Muscle of leg (tissue), 11 donors: ENCODE data around the gene SH3RF3. TPM values are rescaled to one million over a fixed set of nuclear protein-coding genes. Genes with fewer than 3 reads are reported as not detected.
A peak's percentile ranks its signal among the peaks of the same experiment; 100 is the strongest.

Source experiments
- DNase-seq: peaks from one replicate; pipeline ENCODE4 v3.0.0; 2013
- H3K27ac ChIP-seq: one replicate; pipeline ENCODE4 v1.5.1; 2013; ENCODE audit warnings: mild to moderate bottlenecking, low read length, control low read depth
- H3K27me3 ChIP-seq: one replicate; pipeline ENCODE4 v1.6.1; 2013; ENCODE audit warnings: low read length; ENCODE audit not compliant: control insufficient read depth, insufficient read depth
- H3K36me3 ChIP-seq: one replicate; pipeline ENCODE4 v1.6.1; 2013; ENCODE audit warnings: low read length; ENCODE audit not compliant: control insufficient read depth, insufficient read depth
- H3K4me1 ChIP-seq: one replicate; pipeline ENCODE4 v1.6.1; 2013; ENCODE audit warnings: low read length; ENCODE audit not compliant: control insufficient read depth, insufficient read depth
- H3K4me3 ChIP-seq: one replicate; pipeline ENCODE4 v1.5.1; 2013; ENCODE audit warnings: low read length, control low read depth
- H3K9me3 ChIP-seq: replicated peaks from 2 replicates; pipeline ENCODE4 v1.6.1; 2013; ENCODE audit warnings: low read depth, low read length; ENCODE audit not compliant: control insufficient read depth
- WGBS: methylation state at CpG from one replicate; pipeline ENCODE4 v1.1.5; 2013; ENCODE audit warnings: missing lambda C conversion rate; ENCODE audit not compliant: insufficient coverage; 5-methylcytosine and 5-hydroxymethylcytosine counted together
- polyA plus RNA-seq, 8 donors: library from polyadenylated mRNA; unstranded; fragments of 120-200 nt; gene quantifications; one replicate each; pipeline versions ENCODE4 v1.2.1 to v1.2.3, GENCODE V29; 2013; ENCODE audit warnings: inconsistent platforms in 1 of 8, low replicate concordance in 1 of 8; ENCODE audit not compliant: insufficient read length in 8 of 8, insufficient read depth in 1 of 8
- total RNA-seq: library from RNA; stranded (reverse); fragments of 120-200 nt; gene quantifications from one replicate; pipeline ENCODE4 v1.2.4, GENCODE V29; 2013

The SH3RF3 gene
- total and polyA plus RNA-seq, 9 donors: 2.7 to 6.8 (median 4.7) TPM

DNA sequence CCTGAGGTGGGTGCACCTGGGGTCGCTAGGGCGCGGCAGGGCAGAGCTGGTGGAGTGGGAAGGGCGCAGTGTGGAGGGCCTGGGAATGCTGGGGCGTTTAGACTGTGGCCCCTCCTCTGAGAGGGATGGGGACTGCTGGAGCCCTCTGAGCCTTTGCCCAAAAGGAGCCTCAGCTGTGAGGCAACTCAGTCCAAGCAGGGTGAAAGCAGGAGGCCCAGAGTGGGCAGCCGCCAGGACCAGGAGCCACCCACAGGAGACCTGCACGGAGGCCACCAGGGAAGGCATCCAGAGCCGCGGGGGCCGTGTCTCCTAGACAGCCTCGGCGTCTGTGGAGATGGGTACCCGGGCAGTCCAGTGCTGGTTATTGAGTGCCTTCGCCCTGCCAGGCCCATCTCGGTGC, 369.9 kb downstream of the SH3RF3 start:
- Histone ChIP-seq H3K4me1 (peaks cover 63% of the 10 kb centered on the region), H3K27ac (no peak overlapping the region), H3K4me3 (no peak overlapping the region), H3K27me3 (no peaks in the 10 kb centered on the region), H3K36me3 (no peaks in the 10 kb centered on the region), H3K9me3 (no peaks in the 10 kb centered on the region)
- 74% methylated on average over 12 of the region's 15 CpGs for WGBS
- no peak for DNase-seq

DNA sequence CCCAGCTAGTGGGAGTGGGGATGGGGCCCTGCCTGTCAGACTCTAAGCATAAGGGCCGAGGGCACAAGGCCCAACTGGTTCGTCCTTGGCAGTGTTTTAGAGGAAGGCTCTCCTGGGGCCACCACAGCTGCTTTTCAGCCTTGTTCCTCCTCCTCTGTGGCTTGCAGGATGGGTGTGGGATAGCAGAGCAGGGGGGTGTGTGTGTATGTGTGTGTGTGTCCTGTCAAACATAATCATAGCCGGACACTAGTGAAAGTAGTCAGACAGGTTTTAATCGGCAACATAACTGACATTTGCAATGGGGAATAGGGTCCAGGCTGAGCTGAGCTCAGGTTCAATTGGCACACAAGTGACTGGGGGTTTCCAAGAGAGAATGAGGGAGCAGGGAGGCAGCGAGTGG, 370.6 kb downstream of the SH3RF3 start:
- Histone ChIP-seq H3K27ac (no peak overlapping the region), H3K9me3 (no peaks in the 10 kb centered on the region), H3K4me1 (peaks cover 58% of the 10 kb centered on the region), H3K27me3 (peaks cover 2% of the 10 kb centered on the region), H3K4me3 (no peak overlapping the region), H3K36me3 (no peaks in the 10 kb centered on the region)
- 7% methylated on average over 4 of the region's 5 CpGs for WGBS
- DNase-seq: peak; percentile 76

GRCh38 chr2:109500910-109501309, 371.9 kb downstream of the SH3RF3 start:
- Histone ChIP-seq H3K9me3 (peaks cover 5% of the 10 kb centered on the region), H3K27me3 (peaks cover 4% of the 10 kb centered on the region), H3K27ac (no peak overlapping the region), H3K36me3 (no peaks in the 10 kb centered on the region), H3K4me3 (no peak overlapping the region), H3K4me1 (peaks cover 44% of the 10 kb centered on the region)
- 94% methylated on average over 3 of the region's 8 CpGs for WGBS
- no peak for DNase-seq

DNA sequence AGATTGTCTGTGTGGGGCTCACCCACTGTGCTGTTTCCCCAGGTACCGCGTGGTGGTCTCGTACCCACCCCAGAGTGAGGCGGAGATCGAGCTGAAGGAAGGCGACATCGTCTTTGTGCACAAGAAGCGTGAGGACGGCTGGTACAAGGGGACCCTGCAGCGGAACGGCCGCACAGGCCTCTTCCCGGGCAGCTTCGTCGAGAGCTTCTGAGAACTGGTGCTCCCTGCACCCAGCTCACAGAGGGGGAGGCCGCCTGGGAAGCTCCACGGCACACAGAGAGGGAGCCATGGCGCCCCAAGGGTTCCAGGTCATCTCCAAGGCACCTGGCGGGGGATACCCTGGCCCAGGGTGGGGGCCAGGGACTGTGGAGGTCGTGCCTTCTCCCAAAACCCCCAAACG, 372.5 kb downstream of the SH3RF3 start:
- no peak overlapping the region for H3K4me3 ChIP-seq
- no peak for DNase-seq
- peaks cover 6% of the 10 kb centered on the region for H3K9me3 ChIP-seq
- WGBS: 94% methylated on average over 17 of the region's 21 CpGs
- peaks cover 4% of the 10 kb centered on the region for H3K27me3 ChIP-seq
- H3K4me1 ChIP-seq: peaks cover 41% of the 10 kb centered on the region
- no peak overlapping the region for H3K27ac ChIP-seq
- H3K36me3 ChIP-seq: no peaks in the 10 kb centered on the region

DNA sequence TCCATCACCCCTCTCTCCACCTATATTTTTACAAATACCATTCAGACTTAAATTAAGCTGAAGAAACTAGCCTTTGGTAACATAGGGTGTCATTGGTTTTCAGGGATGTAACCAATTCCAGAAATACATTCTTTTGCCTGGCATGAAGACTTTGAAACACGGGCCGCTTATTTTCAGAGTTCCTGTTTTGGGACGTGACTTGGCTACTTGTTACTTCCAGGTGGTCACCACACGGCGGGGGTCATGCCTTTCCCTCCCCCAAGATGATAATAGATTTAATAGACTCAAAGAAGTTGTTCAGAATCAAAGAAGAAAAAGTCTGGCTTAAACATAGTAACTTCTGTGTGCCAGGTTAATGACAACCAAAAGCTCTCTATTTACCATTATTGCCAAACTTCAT, 374.2 kb downstream of the SH3RF3 start:
- Histone ChIP-seq H3K4me1 (peaks cover 24% of the 10 kb centered on the region), H3K9me3 (peaks cover 6% of the 10 kb centered on the region), H3K27ac (no peak overlapping the region), H3K4me3 (no peak overlapping the region), H3K36me3 (no peaks in the 10 kb centered on the region), H3K27me3 (peaks cover 4% of the 10 kb centered on the region)
- no CpG with 5 or more reads among the region's 5 CpGs for WGBS
- DNase-seq: no peak

DNA sequence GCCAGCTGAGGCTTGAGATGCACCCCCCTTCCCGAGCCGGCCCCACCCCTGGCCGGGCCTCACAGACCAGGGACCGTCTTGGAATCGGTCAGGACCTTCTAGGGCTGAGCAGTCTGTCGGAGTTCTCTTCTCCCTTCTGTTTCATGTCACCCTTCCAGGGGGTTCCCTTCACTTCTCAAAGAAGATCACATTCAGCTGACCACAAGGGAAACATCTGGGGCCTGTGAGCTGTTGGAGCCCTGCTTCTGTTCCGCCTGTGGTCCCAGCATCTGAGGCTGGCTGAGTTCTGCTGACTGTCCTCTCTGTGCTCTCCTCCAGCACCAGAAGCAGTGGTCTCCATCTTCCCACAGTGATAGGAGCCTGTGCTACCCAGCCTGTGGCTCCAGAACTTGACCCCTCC, 378.2 kb downstream of the SH3RF3 start:
- DNase-seq: peak; percentile 71
- 62% methylated on average over 7 of the region's 7 CpGs for WGBS
- H3K9me3 ChIP-seq: peaks cover 9% of the 10 kb centered on the region

DNA sequence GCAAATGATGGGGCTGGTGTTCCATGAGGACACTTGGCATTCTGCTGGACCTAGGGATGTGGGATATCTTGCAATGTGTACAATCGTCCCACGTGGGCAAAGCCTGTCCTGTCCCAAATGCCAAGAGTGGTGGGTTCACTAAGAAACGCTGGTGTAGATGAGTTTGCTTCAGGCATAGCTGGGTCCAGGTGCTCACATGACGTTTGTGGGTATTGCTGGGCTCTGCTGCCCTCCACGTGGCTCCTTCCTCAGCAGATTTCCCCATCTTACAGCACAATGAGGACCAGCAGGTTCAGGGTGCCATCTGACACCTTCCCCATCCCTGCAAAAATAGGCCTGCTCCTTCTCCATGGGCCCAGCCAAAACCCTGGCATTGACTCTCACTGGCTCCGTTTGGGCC, 378.8 kb downstream of the SH3RF3 start:
- 84% methylated on average over 5 of the region's 6 CpGs for WGBS
- no peaks in the 10 kb centered on the region for H3K36me3 ChIP-seq
- no peak overlapping the region for H3K4me3 ChIP-seq
- H3K27ac ChIP-seq: no peak overlapping the region
- no peak for DNase-seq
- H3K27me3 ChIP-seq: peaks cover 7% of the 10 kb centered on the region
- H3K9me3 ChIP-seq: peaks cover 9% of the 10 kb centered on the region
- peaks cover 11% of the 10 kb centered on the region for H3K4me1 ChIP-seq

More for the DNA sequence above, 378.2 kb downstream of the SH3RF3 start:
- H3K27ac ChIP-seq: no peak overlapping the region
- H3K4me3 ChIP-seq: no peak overlapping the region
- H3K4me1 ChIP-seq: peaks cover 11% of the 10 kb centered on the region
- H3K36me3 ChIP-seq: no peaks in the 10 kb centered on the region
- H3K27me3 ChIP-seq: peaks cover 7% of the 10 kb centered on the region

DNA sequence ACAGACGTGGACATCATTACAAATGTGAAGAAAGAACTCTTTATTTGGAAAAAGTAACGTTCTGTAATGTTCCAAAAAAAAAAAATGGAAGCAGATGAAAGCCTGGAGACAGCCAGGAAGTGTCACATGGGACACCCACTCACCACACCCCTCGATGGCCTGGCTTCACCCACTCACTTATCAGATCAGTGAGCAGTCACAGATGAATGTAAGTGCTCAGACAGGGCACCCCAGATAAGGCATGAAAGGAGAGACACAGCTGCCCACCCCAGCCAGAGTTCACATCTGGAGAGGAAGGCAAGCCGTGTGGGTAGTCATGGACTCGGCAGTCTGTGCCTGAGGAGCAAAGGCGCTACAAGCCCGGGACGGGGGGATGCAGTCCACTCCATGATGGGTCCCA, 379.6 kb downstream of the SH3RF3 start:
- H3K27me3 ChIP-seq: peaks cover 7% of the 10 kb centered on the region
- H3K36me3 ChIP-seq: no peaks in the 10 kb centered on the region
- peaks cover 9% of the 10 kb centered on the region for H3K9me3 ChIP-seq
- no peak for DNase-seq
- H3K4me1 ChIP-seq: peaks cover 13% of the 10 kb centered on the region
- H3K27ac ChIP-seq: no peak overlapping the region
- 55% methylated on average over 3 of the region's 8 CpGs for WGBS
- H3K4me3 ChIP-seq: no peak overlapping the region

DNA sequence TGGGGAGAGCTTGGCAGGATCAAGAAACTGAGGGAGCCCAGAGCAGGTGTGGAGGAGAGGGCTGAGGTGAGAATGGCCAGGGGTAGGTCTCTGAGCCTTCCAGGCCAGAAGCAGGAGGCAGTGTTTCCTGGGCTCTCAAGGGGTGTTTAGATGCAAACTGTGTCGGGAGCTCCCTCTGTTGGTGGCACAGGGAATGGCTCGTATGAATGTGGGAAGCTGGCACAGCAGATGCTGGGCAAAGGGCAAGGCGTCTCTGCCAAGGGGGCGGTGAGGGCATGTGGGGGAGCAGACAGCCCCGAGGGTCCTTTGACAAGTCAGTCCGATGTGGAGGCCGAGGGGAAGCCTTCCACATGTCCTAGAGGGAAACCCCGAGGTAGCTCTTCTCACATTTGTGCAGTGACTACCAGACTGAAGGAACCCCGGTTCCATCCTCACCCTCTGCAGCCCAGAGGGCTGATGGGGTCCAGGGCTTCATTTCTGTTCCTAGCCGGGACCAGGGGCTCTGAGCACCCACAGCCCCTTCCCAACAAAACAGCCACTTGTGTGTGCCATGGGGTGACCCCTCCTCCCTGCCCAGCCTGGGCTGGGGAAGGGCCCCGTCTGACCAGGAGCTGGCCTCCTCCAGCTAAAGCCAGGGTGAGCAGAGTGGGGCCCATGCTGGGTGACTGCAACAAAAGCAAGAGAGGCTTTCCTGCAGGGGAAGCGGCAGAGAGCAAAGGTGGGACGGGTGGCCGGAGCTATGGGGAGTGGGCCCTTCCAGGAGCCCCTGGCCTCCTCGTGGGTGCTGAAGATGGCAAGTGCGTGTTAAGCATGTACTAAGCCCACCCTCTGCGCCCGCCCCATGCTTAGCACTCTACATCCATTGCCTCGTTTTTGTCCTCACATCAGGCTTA, 381.4 kb downstream of the SH3RF3 start:
- no peak overlapping the region for H3K27ac ChIP-seq
- 48% methylated on average over 15 of the region's 19 CpGs for WGBS

GRCh38 chr2:109511168-109511567, 382.2 kb downstream of the SH3RF3 start:
- no peak overlapping the region for H3K27ac ChIP-seq
- no peaks in the 10 kb centered on the region for H3K36me3 ChIP-seq
- DNase-seq: no peak
- H3K4me1 ChIP-seq: peaks cover 25% of the 10 kb centered on the region
- peaks cover 3% of the 10 kb centered on the region for H3K9me3 ChIP-seq
- WGBS: 42% methylated on average over 2 of the region's 3 CpGs
- peaks cover 6% of the 10 kb centered on the region for H3K27me3 ChIP-seq
- H3K4me3 ChIP-seq: no peak overlapping the region

More for the DNA sequence above, 381.4 kb downstream of the SH3RF3 start:
- Histone ChIP-seq H3K36me3 (no peaks in the 10 kb centered on the region), H3K4me3 (no peak overlapping the region), H3K9me3 (peaks cover 9% of the 10 kb centered on the region), H3K4me1 (peaks cover 25% of the 10 kb centered on the region), H3K27me3 (peaks cover 8% of the 10 kb centered on the region)
- DNase-seq: peak; percentile 82
